Retinal pigment epithelial cell (primary cell): Measurements from ENCODE around the gene MYBL2.

ENCODE experiments used
- DNase-seq: peaks from one replicate; pipeline ENCODE4 v3.0.0-alpha.2; 2010; ENCODE audit warnings: low read depth
- H3K4me3 ChIP-seq: 2 replicates; pipeline ENCODE4 v1.5.1; 2011; ENCODE audit warnings: mild to moderate bottlenecking, low read length, control low read depth, moderate library complexity
- CTCF ChIP-seq: conservative IDR thresholded peaks from 2 replicates; pipeline ENCODE4 v1.5.1; 2011; ENCODE audit warnings: low read depth, low read length, control low read depth, inconsistent platforms

The MYBL2 gene

GRCh38 chr20:43669332-43669731, 2.4 kb downstream of the MYBL2 start:
- TF ChIP-seq CTCF: no peak
- peak; percentile 11 for DNase-seq
- H3K4me3 ChIP-seq: no peak overlapping the region

GRCh38 chr20:43670423-43670822, 3.5 kb downstream of the MYBL2 start:
- no peak for TF ChIP-seq CTCF
- no peak for DNase-seq
- H3K4me3 ChIP-seq: no peak overlapping the region

DNA sequence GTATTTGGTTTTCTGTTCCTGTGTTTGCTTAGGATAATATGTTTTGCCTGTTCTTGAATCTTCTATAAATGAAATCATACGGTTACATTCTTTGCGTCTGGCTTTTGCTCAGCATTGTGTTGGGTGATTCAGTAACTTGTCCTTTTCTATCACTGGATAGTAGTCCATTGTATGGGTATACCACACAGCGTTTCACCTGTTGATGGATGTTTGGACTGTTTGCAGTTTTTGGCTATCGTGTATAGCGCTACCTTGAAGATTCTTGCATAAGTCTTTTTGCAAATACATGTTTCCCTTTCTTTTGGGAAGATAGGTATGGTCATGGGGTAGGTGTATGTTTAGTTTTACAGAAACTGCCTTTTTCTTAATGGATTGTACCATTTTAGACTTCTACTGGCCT, 9.5 kb downstream of the MYBL2 start:
- no peak for TF ChIP-seq CTCF
- no peak overlapping the region for H3K4me3 ChIP-seq
- DNase-seq: no peak

DNA sequence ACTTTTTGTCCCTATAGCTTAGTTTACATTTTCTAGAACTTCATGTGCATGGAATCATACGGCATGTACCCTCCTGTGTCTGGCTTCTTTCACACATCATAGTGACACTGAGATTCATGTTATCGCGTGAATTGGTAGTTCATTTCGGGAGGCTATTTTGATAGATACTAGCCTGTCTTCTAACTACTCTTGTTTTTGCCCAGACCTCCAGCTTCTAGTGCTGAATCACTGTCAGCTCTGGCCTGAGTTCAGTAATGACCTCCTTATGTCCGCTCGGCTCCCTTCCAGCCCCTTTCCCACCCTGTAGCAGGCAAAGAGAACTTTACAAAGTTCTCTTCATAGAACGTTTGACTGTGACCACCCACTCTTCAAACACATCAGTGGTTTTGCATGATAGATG, 14.1 kb downstream of the MYBL2 start:
- no peak for TF ChIP-seq CTCF

DNA sequence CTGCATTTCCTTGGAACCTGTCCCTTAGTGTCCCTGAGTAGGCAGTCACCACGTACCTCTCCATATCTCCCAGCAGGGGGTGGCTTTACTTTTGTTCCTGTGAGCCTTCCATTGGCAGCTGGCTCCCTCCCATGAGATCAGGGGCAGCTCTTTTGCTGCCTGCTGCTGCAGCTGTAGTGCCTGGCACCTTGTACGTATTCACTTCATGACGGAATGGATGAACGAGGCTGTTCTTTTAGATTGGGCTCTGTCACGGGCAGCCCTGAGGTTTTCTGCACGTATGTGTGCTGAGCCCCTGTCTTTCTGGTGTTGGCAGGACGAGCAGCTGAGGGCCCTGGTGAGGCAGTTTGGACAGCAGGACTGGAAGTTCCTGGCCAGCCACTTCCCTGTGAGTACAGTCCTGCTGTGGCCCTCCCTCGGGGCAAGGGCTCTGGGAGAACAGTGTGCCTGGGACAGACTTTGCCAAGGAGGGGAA, 14.6 kb downstream of the MYBL2 start:
- DNase-seq: no peak
- H3K4me3 ChIP-seq: no peak overlapping the region
- no peak for TF ChIP-seq CTCF

More for the DNA sequence above, 14.1 kb downstream of the MYBL2 start:
- DNase-seq: no peak
- H3K4me3 ChIP-seq: no peak overlapping the region

DNA sequence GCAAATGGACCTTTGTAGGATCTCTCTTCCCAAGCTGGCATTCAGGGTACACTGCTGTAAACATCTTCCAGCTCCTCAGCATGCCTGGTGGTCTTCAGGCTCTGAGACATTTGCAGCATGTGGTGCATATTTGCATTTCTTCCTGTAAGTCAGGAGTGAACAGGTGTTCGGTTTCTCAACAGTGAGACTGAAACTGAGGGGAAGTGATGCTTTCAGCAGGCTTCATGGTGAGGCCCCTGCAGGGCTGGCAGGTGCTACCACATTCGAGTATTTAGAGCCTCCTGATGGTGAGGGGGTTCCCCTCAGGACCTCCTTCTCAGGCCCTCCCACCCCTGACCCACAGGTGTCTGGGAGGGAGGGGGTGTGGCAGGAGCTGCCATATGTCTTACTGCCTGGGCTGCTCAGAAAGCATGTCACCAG, 15.1 kb downstream of the MYBL2 start:
- no peak overlapping the region for H3K4me3 ChIP-seq
- no peak for TF ChIP-seq CTCF
- DNase-seq: no peak

DNA sequence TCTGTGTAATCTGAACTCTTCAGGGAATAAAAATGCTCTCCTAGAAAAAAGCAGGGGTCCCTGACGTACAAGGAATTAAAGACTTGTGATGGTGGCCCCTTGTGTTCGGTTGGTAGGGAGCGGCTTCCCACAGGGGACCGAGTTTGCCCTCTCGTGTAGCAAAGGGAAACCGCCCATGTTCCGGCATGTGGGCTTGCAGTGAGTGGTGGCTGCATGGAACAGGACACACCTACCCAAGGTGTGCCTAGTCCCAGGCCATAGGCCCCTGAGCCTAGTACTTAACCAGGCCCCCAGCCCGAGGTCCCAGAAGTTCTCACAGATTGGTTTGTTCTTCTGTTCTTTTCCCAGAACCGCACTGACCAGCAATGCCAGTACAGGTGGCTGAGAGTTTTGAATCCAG, 15.5 kb downstream of the MYBL2 start:
- no peak for DNase-seq
- TF ChIP-seq CTCF: no peak
- no peak overlapping the region for H3K4me3 ChIP-seq
